Nephron progenitor cell (in vitro differentiated cells): ENCODE data around the gene RFLNA.

Experiments used
- DNase-seq: peaks from one replicate; pipeline ENCODE4 v3.0.0; 2021
- H3K27ac Mint-ChIP-seq: 2 replicates; pipeline ENCODE4 v1.8.0; 2021; ENCODE audit warnings: mild to moderate bottlenecking, moderate library complexity, mixed read lengths
- H3K27me3 Mint-ChIP-seq: 2 replicates; pipeline ENCODE4 v1.8.0; 2021; ENCODE audit warnings: mild to moderate bottlenecking, low read depth, mixed read lengths; ENCODE audit not compliant: poor library complexity
- H3K36me3 Mint-ChIP-seq: 2 replicates; pipeline ENCODE4 v1.8.0; 2021; ENCODE audit warnings: low read depth, mixed read lengths
- H3K4me1 Mint-ChIP-seq: 2 replicates; pipeline ENCODE4 v1.8.0; 2021; ENCODE audit warnings: mixed read lengths
- H3K4me3 Mint-ChIP-seq: 2 replicates; pipeline ENCODE4 v1.8.0; 2021; ENCODE audit warnings: mild to moderate bottlenecking, moderate library complexity, mixed read lengths
- H3K9me3 Mint-ChIP-seq: 2 replicates; pipeline ENCODE4 v1.8.0; 2021; ENCODE audit warnings: mild to moderate bottlenecking, moderate library complexity, mixed read lengths
- CTCF ChIP-seq: fragments of 200-600 bp; sonication (generic); IDR thresholded peaks from 2 replicates; pipeline ENCODE4 v1.5.0; 2021; ENCODE audit warnings: antibody characterized with exemption

The RFLNA gene

GRCh38 chr12:124293286-124294003 is 1.4 kb upstream of the RFLNA start:
- DNase-seq: no peak
- Mint-ChIP-seq H3K36me3 (no peaks in the 10 kb centered on the region), H3K9me3 (peaks cover 4% of the 10 kb centered on the region), H3K27me3 (peaks cover 54% of the 10 kb centered on the region), H3K27ac (no peak overlapping the region), H3K4me3 (no peak overlapping the region), H3K4me1 (peaks cover 65% of the 10 kb centered on the region)
- no peak for TF ChIP-seq CTCF

GRCh38 chr12:124295431-124296058 is 652 bp downstream of the RFLNA start:
- Mint-ChIP-seq H3K4me1 (peaks cover 45% of the 10 kb centered on the region), H3K9me3 (no peaks in the 10 kb centered on the region), H3K36me3 (no peaks in the 10 kb centered on the region), H3K4me3 (peak overlapping the region; percentile 77), H3K27ac (no peak overlapping the region), H3K27me3 (peaks cover 68% of the 10 kb centered on the region)
- no peak for TF ChIP-seq CTCF
- DNase-seq: no peak

- no peak for DNase-seq
- peaks cover 45% of the 10 kb centered on the region for H3K4me1 Mint-ChIP-seq
- peaks cover 75% of the 10 kb centered on the region for H3K27me3 Mint-ChIP-seq
- H3K27ac Mint-ChIP-seq: no peak overlapping the region
- TF ChIP-seq CTCF: no peak
- no peaks in the 10 kb centered on the region for H3K9me3 Mint-ChIP-seq
- no peaks in the 10 kb centered on the region for H3K36me3 Mint-ChIP-seq
- peak overlapping the region; percentile 77 for H3K4me3 Mint-ChIP-seq
These were observed 1.5 kb downstream of the RFLNA start for GRCh38 chr12:124296295-124296915.

- Mint-ChIP-seq H3K4me1 (peaks cover 40% of the 10 kb centered on the region), H3K4me3 (peak overlapping the region; percentile 77), H3K27me3 (peaks cover 75% of the 10 kb centered on the region), H3K9me3 (no peaks in the 10 kb centered on the region), H3K36me3 (no peaks in the 10 kb centered on the region), H3K27ac (no peak overlapping the region)
- TF ChIP-seq CTCF: no peak
- DNase-seq: no peak
These were observed 2.0 kb downstream of the RFLNA start for GRCh38 chr12:124296916-124297351.

GRCh38 chr12:124297389-124297788 is 2.5 kb downstream of the RFLNA start:
- TF ChIP-seq CTCF: no peak
- peaks cover 75% of the 10 kb centered on the region for H3K27me3 Mint-ChIP-seq
- DNase-seq: no peak
- no peak overlapping the region for H3K4me3 Mint-ChIP-seq
- no peak overlapping the region for H3K27ac Mint-ChIP-seq
- peaks cover 36% of the 10 kb centered on the region for H3K4me1 Mint-ChIP-seq
- no peaks in the 10 kb centered on the region for H3K9me3 Mint-ChIP-seq
- H3K36me3 Mint-ChIP-seq: no peaks in the 10 kb centered on the region
